Stomach (tissue), 19 donors: ENCODE results near the gene CCDC13. TPM values are rescaled to one million over a fixed set of nuclear protein-coding genes. Genes with fewer than 3 reads are reported as not detected.

Experiments
- DNase-seq, 2 donors: peaks; one replicate each; pipeline versions ENCODE4 v3.0.0 to v3.0.0-alpha.2; 2013 to 2019
- H3K27ac ChIP-seq, 5 donors: fragments of 200-600 bp in 4 of 5; sonication (generic) in 4 of 5; one replicate each; pipeline ENCODE4 v1.5.1; 2013 to 2019; ENCODE audit warnings: mild to moderate bottlenecking in 1 of 5, moderate library complexity in 1 of 5
- H3K27me3 ChIP-seq, 3 donors: fragments of 200-600 bp; sonication (generic); one replicate each; pipeline ENCODE4 v1.5.1; 2017 to 2019; ENCODE audit warnings: mixed run types in 1 of 3
- H3K36me3 ChIP-seq, 4 donors: fragments of 200-600 bp; sonication (generic); 1 replicate in 3 of 4; 2 replicates in 1 of 4; pipeline ENCODE4 v1.5.1; 2016 to 2019
- H3K4me1 ChIP-seq, 4 donors: fragments of 200-600 bp; sonication (generic); one replicate each; pipeline ENCODE4 v1.5.1; 2016 to 2019
- H3K4me3 ChIP-seq, 4 donors: fragments of 200-600 bp; sonication (generic) in 3 of 4; one replicate each; pipeline ENCODE4 v1.5.1; 2016 to 2019; ENCODE audit warnings: mild to moderate bottlenecking in 1 of 4
- H3K9me3 ChIP-seq, 4 donors: fragments of 200-600 bp; sonication (generic); one replicate each; pipeline ENCODE4 v1.5.1; 2016 to 2019
- EP300 ChIP-seq: sonication (generic); formaldehyde crosslinking; IDR thresholded peaks from one replicate; pipeline ENCODE4 v1.6.1; 2017; ENCODE audit warnings: antibody characterized with exemption
- POLR2A ChIP-seq, 4 donors: fragments of 450-650 bp; IDR thresholded peaks; one replicate each; pipeline ENCODE4 v1.6.1; 2016; ENCODE audit warnings: antibody characterized with exemption in 4 of 4, control low read depth in 2 of 4, mild to moderate bottlenecking in 1 of 4, moderate library complexity in 1 of 4
- POLR2AphosphoS5 ChIP-seq, 3 donors: sonication (generic); formaldehyde crosslinking; IDR thresholded peaks; one replicate each; pipeline ENCODE4 v1.6.1; 2016; ENCODE audit warnings: antibody characterized with exemption in 3 of 3
- WGBS, 5 donors: extraction: QIAGEN DNeasy Blood & Tissue Kit in 3 of 5; methylation state at CpG; one replicate each; pipeline versions ENCODE4 v1.1.5 to v1.1.7; 2013 to 2018; 5-methylcytosine and 5-hydroxymethylcytosine counted together
- intact Hi-C: fragments of 100-400 bp; cut with DNase I; formaldehyde crosslinking; loops from one replicate; pipeline ENCODE4 v1.15.1; 2023; ENCODE audit warnings: low total_unique reads
- long read RNA-seq, 10 donors: transcript quantifications; one replicate each; lab custom pipeline, GENCODE V29; 2026
- polyA plus RNA-seq, 3 donors: library from polyadenylated mRNA; stranded (reverse); fragments of 200-250 nt; gene quantifications; one replicate each; pipeline ENCODE4 v1.2.3, GENCODE V29; 2013
- total RNA-seq, 5 donors: library from RNA; depleted of rRNA; stranded (reverse); fragments of >200 nt; gene quantifications; one replicate each; pipeline versions ENCODE4 v1.1.0 to v1.2.3, GENCODE V29; 2014 to 2016
- TF ChIP-seq, protein P1 (sequence below), 7 experiments: fragments of 450-650 bp in 4 of 7; fragments of 200-600 bp in 3 of 7; sonication (generic) in 3 of 7; IDR thresholded peaks; one replicate each; pipeline ENCODE4 v1.5.1; 2016 to 2019; ENCODE audit warnings: antibody characterized with exemption in 7 of 7, control low read depth in 2 of 7, mild to moderate bottlenecking in 1 of 7
- donor health status: healthy with polysubstance abuse.
- donor health status: Bipolar disorder and iron deficiency.
- donor health status: healthy.

CCDC13 gene, protein sequence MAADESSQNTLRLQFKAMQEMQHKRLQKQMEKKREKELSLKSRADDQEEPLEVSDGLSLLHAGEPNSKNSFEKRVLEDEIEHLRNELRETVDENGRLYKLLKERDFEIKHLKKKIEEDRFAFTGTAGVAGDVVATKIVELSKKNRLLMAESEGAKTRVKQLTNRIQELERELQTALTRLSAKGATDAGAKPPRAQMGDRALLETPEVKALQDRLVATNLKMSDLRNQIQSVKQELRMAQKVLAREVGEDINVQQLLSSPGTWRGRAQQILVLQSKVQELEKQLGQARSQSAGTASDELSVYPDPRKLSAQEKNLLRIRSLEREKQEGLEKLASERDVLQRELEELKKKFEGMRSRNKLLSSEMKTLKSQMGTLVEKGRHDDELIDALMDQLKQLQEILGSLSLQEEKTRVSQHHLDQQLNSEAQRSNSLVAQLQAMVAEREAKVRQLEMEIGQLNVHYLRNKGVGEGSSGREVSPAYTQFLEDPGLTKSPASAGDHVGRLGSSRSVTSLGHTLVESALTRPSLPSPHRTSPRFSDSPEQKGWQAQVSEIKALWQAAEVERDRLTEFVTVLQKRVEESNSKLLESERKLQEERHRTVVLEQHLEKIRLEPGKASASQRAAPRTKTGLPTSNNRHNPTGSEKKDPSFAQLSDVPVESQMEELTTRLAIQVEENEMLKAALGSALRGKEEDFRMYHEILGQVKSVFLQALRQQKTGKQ
- total RNA-seq (10 to 100 TPM in 2 of 5 donors, 1 to 10 TPM in 1, under 1 TPM in 1, not detected in 1; 0.58 to 31.7 (median 10.0) TPM), polyA plus RNA-seq (1 to 10 TPM in 1 of 3 donors, under 1 TPM in 2; 0.44 to 2.9 (median 0.53) TPM)
- long read RNA-seq, donor 1: 0 reads
- long read RNA-seq, donor 2, partial matches to known transcripts: 0 of 1 reads
- long read RNA-seq, donor 2, other reads (novel, unspliced or antisense): 0 of 1 reads
- long read RNA-seq, donor 3: 0 reads
- long read RNA-seq, donor 4: 0 reads
- long read RNA-seq, donor 5: 0 reads
- long read RNA-seq, donor 6: 0 reads
- long read RNA-seq, donor 7: 0 reads
- long read RNA-seq, donor 8: 0 reads
- long read RNA-seq, donor 9: 0 reads
- long read RNA-seq, donor 10: 0 reads

DNA sequence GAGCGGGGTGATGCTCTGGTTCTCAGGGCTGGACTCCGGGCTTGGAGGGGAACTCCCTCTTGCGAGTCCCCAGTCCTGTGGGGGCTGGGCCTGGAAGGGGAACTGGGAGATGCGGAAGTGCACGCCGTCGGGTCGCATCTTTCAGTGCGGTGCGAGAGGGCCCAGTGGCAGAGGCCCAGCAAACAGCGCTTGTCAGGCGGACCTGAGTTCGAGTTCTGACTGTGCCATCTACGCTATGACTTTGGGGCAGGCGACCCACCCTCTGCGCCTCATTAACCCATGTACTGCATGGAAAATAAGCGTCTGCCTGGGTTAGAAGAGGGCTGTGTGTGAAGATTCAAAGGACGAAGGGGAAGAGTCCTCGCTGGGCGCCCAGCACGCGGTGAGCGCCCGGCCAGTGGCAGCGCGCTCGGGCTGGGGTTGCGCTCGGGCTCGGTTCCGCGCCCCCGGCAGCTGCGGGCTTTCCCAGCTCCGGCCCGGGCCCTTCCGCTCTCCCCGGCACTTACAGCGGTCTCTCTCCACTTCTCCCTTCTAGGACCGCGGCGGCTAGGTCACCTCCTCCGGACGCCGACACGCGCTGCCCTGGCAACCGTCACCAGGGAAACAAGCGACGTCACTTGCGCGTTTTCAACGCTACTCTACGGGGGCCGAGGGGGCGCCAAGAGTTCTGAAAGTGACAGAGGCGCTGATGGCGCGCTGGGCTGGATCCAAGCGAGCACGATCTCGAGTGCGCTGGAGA, at the start of gene CCDC13:
TSS of gene CCDC13 (minus strand) at position 584 of the 739 bp plus-strand sequence. CDS start 14,908 bp downstream, outside the sequence.
- H3K4me3 ChIP-seq: peak within 1 kb of the TSS; percentile 42 to 53 (median 48)
- 2 to 6% (median 4%) methylated on average over 38 to 63 of the region's 63 CpGs for WGBS, 5 donors

GRCh38 chr3:42822828-42823227, 49.8 kb upstream of the CCDC13 start:
- intact Hi-C loops: no loop called here
- WGBS, 5 donors: 85 to 91% (median 88%) methylated on average over 3 of the region's 3 CpGs
- Histone ChIP-seq H3K4me3 (no peak overlapping the region), H3K9me3 (no peaks in the 10 kb centered on the region), H3K36me3 (no peaks in the 10 kb centered on the region), H3K27ac (no peak overlapping the region), H3K27me3 (no peaks in the 10 kb centered on the region), H3K4me1 (peaks cover 4 to 21% (median 12%) of the 10 kb centered on the region in 4 donors)
- TF ChIP-seq, protein P1, sequence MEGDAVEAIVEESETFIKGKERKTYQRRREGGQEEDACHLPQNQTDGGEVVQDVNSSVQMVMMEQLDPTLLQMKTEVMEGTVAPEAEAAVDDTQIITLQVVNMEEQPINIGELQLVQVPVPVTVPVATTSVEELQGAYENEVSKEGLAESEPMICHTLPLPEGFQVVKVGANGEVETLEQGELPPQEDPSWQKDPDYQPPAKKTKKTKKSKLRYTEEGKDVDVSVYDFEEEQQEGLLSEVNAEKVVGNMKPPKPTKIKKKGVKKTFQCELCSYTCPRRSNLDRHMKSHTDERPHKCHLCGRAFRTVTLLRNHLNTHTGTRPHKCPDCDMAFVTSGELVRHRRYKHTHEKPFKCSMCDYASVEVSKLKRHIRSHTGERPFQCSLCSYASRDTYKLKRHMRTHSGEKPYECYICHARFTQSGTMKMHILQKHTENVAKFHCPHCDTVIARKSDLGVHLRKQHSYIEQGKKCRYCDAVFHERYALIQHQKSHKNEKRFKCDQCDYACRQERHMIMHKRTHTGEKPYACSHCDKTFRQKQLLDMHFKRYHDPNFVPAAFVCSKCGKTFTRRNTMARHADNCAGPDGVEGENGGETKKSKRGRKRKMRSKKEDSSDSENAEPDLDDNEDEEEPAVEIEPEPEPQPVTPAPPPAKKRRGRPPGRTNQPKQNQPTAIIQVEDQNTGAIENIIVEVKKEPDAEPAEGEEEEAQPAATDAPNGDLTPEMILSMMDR (IDR thresholded peaks at IDR 0.05): no peak
- TF ChIP-seq POLR2AphosphoS5 (IDR thresholded peaks at IDR 0.05): no peak
- TF ChIP-seq POLR2A (IDR thresholded peaks at IDR 0.05): no peak
- TF ChIP-seq EP300: no peak
- no peak for DNase-seq

More for the DNA sequence above, at the start of gene CCDC13:
- no peaks in the 10 kb centered on the region for H3K27me3 ChIP-seq
- H3K27ac ChIP-seq: peak within 1 kb of the TSS; percentile 33 to 86 (median 82)
- peaks cover 13 to 40% (median 26%) of the 10 kb centered on the region in 4 donors for H3K4me1 ChIP-seq
- H3K9me3 ChIP-seq: no peaks in the 10 kb centered on the region
- no peaks in the 10 kb centered on the region for H3K36me3 ChIP-seq
- peak; percentile 92 to 97 for DNase-seq
- intact Hi-C loops: no loop called here
- no peak for TF ChIP-seq EP300
- TF ChIP-seq, protein P1 (IDR thresholded peaks at IDR 0.05): no peak
- peak; percentile 72 to 94 (median 89) for TF ChIP-seq POLR2AphosphoS5 (IDR thresholded peaks at IDR 0.05)
- TF ChIP-seq POLR2A (IDR thresholded peaks at IDR 0.05): no peak

DNA sequence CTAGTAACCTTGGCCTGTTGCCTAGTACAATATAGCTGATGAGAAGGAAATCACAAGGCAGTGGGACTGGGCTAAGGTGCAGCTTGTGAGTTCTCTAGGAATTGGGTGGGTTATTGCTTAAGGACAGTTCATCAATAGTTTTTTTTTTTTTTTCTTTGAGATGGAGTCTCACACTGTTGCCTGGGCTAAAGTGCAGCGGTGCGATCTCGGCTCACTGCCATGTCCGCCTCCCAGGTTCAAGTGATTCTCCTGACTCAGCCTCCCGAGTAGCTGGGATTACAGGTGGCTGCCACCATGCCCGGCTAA, 47.6 kb upstream of the CCDC13 start:
- no peak overlapping the region for H3K27ac ChIP-seq
- intact Hi-C loops: no loop called here
- no peaks in the 10 kb centered on the region for H3K36me3 ChIP-seq
- H3K9me3 ChIP-seq: no peaks in the 10 kb centered on the region
- H3K4me1 ChIP-seq: peaks cover 3 to 19% (median 13%) of the 10 kb centered on the region in 4 donors
- H3K27me3 ChIP-seq: no peaks in the 10 kb centered on the region
- no peak for DNase-seq
- TF ChIP-seq EP300 (no peak), POLR2A (IDR thresholded peaks at IDR 0.05) (no peak), POLR2AphosphoS5 (IDR thresholded peaks at IDR 0.05) (no peak)
- TF ChIP-seq, protein P1 (IDR thresholded peaks at IDR 0.05): no peak
- WGBS, 5 donors: 76 to 99% (median 79%) methylated on average over 6 of the region's 6 CpGs
- no peak overlapping the region for H3K4me3 ChIP-seq
